GM18951 (cell line): ENCODE data around the gene RPTOR.

ENCODE experiments used
- POLR2A ChIP-seq: IDR thresholded peaks from 4 replicates; pipeline ENCODE4 v1.6.1; 2011; ENCODE audit warnings: mild to moderate bottlenecking; ENCODE audit not compliant: insufficient read length, insufficient read depth; ENCODE audit errors: extremely low read depth
- in situ Hi-C: fragments of 300-500 bp; cut with MboI; formaldehyde crosslinking; loops from one replicate; pipeline ENCODE4 v1.12.0; 2022; ENCODE audit warnings: low sequenced_read_pairs, mixed read lengths, inconsistent platforms; ENCODE audit not compliant: unreplicated experiment

RPTOR gene

DNA sequence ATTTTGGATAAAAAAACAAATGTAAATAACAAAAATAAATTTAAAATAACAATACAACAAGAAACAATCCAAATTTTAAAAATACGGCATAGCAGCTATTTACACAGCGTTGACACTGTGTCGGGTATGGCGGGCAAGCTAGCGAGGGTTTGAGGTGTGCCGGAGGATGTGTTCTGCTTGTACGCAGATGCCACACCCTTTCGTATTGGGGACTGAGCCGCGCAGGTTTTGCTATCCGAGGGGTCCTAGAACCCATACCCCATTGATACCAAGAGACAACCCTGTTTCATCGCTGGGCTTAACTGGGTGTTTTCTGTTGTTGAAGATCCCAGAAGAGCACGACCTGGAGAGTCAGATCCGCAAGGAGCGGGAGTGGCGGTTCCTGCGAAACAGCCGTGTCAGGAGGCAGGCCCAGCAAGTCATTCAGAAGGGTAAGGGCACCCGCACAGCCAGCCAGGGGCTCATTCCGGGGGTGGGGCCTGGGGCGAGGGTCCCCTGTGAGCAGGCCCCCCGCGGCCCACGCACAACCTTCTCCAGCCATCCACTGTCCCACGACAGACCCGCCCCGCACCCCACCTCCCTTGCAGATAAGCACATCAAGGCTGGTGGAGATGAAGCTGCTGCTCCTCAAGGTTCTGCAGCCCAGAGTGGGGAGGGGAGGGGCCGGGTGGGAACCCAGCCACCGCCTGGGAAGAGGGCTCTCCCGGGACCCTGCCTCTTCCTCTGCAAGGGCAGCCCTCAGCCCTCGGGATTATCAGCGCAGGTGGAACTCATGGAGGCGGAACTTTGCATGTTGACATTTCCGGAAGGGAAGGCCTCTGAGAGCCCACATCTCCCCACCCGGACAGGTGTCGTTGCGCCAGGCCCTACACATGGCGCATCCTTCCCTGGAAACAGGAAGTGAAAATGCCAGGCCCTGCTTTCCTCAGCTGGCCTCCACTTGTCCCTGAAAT, 395.8 kb downstream of the RPTOR start:
- in situ Hi-C loops, result no loop called here
- TF ChIP-seq POLR2A, result no peak

DNA sequence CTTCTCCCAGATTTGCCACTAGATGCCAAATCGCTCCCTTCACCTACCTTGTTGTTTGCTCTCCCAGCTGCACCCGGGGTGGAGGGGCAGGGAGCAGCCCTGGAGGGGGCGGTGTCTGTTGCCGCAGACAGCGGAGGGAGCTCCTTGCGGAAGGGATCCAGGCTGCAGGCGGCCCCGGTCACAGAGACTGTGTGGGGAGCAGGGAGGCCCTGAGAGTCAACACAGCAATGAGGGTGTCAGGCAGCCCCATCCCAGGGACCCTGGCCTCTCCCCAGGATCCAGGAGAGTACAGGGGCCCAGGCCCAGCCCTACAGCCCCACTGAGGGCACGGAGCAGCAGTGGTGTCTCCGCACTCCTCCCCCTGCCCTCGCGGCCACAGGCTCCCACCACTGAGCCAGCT, 396.5 kb downstream of the RPTOR start:
- in situ Hi-C loops, result no loop called here
- TF ChIP-seq POLR2A, result no peak

DNA sequence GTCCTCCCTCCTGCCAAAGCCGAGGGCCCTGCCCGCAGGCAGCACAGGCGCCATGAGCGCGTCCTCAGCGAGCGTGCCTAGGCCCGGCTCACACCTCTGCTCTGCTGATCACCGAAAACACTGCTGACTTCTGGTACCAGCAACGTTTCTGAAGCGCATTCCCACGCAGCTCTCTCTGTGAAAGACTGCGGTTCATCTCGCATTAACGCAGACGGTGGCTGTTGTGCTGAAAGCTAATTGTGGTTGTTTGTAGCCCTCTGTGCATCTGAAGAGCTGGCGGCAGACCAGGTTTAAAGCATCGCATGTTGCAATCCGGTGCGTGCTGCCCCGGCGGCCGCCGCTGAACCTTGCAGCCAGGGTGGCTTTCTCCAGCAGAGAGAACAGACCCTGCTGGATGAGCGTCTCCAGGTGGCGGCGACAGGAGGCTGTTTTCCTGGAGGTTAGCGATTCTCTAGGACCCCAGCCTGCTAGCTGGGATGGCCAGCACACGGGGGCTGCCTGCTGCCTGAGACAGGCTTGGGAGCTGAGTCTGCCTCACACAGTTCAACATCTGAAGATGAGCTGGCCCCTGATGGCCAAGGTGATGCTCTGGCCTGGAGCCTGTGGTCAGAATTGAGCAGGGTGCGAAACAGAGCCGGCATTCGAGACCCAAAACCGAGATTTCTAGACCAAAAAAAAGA, 397.2 kb downstream of the RPTOR start:
- no peak for TF ChIP-seq POLR2A
- in situ Hi-C loops, result no loop called here

DNA sequence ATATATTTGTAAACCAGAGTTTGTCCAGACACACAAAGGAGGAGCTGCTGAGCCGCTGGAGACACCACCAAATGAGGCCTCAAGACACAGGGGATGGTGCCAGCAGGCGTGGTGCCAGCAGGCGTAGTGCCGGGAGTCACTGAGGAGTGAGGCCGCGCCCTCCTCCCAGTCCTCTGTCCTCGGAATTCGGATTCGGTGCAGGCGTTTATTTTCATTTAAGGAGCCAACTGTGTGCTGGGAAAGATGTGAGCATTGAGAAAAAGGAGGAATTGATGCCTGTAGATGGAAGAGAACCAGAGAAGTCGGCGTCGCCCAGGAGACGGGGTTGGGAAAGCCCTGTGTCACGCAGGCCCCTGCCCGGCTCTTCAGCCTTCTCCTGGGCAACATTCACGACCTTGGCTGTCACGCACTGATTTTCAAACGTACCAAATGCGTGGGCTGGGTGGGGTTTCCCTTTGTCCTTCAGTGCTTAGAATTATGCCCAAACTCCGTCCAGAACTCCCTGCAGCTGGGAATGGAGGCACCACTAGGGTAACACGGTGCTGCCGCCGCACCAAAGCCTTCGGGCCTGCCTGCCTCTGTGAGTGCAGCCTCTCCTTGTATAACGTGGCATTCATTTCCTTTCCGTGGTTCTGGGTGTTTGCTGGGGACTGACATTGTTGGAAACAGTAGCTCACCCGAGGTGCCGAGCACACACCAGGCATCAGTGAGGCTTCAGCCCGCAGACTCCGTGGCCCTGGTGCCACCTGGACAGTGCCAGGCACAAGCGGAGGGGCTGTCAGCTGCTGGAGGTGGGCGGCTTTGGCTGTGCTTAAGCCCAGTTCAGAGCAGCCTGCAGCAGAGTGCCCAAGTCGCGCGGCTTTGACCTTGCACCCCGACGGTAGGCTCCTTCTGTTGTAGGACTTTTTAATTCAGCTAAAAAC, 398.0 kb downstream of the RPTOR start:
- TF ChIP-seq POLR2A, result no peak
- in situ Hi-C loops, result no loop called here

DNA sequence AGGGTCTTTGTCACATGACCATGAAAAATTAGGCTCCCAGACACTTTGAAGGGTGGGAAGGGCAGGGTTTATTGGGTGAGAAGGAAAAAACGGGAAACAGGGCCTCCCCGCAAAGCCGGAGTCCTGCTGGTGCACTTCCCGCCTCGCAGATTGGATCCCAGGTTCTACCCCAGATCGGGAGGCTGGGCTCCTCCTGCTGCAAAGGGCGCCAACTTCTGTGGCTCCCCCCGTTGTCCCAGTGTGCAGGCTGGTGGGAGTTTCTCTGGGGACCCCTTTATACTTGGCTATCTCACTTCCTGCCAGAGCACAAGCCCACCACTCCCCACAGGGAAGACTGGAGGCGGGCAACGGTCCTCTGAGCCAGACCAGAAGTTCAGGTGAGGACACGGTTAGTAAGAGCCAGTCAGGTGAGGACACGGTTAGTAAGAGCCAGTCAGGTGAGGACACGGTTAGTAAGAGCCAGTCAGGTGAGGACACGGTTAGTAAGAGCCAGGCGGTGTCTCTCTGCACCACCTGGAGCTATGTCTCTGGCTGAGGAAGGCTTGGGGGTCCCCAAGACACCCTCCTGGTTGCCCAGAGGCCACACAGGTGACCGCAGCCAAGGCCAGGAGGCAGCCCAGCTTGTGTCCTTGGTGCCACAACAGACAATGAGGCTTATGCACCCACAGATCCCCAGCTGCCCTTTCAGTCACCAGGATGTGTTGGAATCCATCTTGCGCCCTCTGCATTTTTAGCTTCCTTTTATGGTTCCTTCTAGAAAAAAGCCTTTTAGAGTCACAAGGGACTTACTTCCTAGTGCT, 398.9 kb downstream of the RPTOR start:
- in situ Hi-C loops, result no loop called here
- no peak for TF ChIP-seq POLR2A

DNA sequence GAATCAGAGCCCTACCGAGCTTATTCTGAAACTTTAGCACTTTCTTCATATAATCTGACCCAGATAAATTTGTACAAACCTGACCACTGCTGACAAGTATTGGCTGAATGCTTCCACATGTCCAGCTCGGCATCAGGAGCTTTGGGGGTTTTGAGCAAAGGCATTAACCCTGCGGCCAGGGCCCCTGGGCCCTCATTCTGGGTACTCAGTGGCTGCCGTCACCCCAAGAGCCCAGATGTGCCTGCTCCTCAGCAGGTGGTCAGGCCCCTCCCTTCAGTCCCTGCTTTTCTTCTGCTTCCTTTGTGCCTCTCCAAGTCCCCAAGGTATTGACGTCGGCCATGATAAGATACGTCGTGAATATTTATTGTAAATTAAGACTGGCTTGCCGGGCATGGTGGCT, 399.7 kb downstream of the RPTOR start:
- TF ChIP-seq POLR2A, result no peak
- in situ Hi-C loops, result no loop called here

DNA sequence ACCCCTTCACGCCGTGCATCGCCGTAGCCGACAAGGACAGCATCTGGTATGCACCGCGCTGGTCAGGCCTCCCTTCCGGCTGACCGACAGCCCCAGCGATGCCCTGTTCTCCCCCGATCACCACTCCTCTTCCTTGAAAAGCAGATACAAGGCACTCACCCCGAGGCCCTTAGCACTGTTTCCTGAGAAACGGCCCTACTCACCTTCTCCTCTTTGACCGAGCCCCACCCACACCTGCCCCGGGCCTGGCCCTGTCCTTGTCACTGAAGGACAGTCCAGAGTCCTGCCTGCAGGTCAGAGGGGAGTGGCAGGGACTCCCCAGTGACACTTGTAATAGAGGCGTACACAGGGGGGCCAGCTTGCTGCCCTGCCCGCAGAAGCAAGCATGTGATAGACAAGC, 401.1 kb downstream of the RPTOR start:
- in situ Hi-C loops, result no loop called here
- no peak for TF ChIP-seq POLR2A

DNA sequence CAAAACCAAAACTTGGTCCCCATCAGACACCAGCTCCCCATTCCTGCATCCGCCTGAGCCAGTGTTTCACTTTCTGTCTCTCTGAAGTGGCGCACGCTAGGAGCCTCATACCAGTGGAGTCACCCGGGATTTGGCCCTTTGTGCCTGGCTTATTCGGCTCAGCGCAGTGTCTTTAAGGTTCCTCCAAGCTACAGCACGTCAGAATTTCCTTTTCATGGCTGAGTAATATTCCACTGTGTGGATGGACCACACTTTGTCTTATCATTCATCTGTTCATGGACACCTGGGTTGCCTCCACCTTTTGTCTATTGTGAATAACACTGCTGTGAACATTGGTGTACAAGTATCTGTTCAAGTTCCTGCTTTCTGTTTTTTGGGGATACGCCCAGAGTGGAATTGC, 401.8 kb downstream of the RPTOR start:
- TF ChIP-seq POLR2A, result no peak
- in situ Hi-C loops, result no loop called here

DNA sequence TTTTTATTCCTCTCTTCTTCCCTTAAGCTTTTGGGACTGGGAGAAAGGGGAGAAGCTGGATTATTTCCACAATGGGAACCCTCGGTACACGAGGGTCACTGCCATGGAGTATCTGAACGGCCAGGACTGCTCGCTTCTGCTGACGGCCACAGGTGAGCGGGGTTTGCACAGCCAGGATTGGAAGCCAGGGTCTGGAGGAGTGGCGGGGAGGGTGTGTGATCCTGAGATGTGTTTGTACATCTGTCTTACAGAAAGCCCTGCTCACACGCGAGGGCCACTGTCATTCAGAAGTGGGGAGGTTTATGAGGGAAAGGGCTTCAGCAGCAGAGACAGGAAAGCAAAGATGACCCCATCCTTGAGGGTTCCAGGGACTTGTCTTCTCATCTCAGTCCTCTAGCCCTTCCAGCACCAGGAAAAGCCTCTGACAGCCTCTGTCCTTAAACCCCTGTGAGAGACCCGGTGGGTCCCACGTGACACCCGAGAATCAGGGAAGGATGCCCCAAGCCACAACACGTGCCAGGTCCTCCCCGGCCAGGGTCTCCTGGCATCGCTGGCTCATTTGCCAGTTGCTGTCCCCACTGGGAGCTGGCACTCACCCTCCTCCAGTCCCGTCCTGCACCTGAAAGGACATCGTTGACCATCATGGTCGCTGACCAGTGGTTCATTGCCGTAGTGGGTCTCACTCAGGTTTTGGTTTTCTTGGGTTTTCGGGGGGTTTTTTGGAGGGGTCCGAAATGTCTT, 402.7 kb downstream of the RPTOR start:
- no peak for TF ChIP-seq POLR2A
- in situ Hi-C loops, result no loop called here

DNA sequence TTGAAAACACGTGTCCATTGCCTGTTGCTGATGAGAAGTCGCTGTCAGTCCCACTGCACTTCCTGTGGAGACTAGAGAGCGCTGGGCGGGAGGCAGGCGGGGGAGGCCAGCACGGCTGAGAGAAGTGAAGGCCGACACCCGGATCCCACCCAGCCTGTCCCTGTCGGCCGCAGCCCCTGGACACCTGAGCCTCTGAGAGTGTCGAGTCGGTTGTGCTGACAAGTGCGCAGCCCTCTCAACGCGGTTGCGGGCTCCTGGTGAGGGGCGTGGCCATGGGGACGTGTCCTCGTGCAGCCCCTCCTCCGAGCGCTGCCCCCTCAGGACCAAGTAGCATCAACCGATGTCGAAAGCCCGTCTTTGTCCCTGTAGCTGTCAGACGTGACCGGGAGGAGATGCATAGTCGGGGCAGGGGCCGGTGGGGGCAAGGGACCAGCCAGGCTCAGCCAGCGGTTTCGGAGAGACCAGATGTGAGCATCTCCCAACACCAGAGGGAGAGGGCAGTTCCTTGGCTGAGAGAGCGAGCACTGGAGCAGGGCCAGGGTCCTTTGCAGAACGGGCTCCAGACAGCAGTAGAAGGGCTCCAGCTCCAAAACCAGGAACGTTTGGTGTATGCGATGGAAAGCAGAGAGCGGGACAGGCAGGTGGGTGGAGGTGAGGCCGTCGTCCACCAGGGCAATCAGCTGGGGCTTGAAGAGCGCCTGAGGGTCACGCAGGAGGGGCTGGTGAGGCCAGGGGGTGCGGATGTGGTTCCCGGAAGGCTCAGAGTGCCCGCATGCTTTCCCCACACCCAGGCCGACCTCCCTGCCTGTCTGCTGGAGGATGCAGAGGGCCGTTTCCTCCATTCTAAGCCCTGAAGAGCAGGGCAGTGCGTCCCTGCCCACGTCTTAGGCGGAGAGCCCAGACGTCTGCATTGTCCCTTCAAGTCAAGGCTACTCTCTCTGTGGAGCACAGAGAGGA, 403.7 kb downstream of the RPTOR start:
- in situ Hi-C loops, result no loop called here
- no peak for TF ChIP-seq POLR2A

DNA sequence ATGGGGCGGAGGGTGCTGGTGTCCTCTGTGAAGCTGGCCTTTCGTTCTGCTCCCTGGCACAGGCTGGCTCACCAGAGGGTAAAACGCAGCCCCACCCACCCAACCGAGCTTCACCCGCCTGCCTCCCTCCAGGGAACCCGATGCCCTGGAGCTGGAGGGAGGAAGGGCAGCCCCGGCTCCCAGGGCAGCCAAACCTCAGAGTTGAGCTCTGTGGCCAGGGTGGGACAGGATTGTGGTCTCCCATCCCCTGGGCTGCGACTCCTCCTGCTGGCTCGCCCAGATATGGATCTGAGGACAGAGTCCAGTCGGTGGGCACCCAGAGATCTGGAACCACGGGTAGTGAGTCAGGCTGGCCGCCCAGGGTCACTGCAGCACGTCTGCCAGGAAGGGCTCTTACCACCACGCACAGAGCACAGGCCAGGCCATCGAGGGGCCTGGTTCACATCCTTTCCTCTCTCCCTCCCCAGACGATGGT, 404.4 kb downstream of the RPTOR start:
- TF ChIP-seq POLR2A, result no peak
- in situ Hi-C loops, result no loop called here
